Measurements from ENCODE around the gene ARNT2. TPM values are rescaled to one million over a fixed set of nuclear protein-coding genes. Genes with fewer than 3 reads are reported as not detected.

The ARNT2 gene
- total RNA-seq, 1 experiment from 2014 or later: 7.0 TPM

DNA sequence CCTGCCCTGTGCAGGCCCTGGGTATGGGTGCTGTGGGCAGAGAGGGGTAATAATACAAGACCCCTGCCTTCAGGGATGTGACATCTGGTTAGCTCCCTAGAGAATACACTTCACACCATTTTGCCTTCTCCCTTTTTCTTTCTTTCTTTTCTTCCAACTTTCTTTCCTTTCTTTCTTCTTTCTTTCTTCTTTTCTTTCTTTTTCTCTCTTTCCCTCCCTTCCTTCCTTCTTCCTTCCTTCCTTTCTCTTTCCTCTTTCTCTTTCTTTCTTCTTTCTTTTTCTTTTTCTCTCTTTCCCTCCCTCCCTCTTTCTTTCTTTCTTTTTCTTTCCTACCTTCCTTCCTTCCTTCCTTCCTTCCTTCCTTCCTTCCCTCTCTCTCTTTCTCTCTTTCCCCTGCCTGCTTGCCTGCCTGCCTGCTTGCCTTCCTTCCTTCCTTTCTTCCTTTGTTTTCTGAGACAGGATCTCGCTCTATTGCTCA lies 222.5 kb downstream of the ARNT2 start:
- H3K27ac Mint-ChIP-seq: no peak overlapping the region
- H3K9me3 Mint-ChIP-seq: peaks cover 23% of the 10 kb centered on the region
- TF ChIP-seq, protein P1, sequence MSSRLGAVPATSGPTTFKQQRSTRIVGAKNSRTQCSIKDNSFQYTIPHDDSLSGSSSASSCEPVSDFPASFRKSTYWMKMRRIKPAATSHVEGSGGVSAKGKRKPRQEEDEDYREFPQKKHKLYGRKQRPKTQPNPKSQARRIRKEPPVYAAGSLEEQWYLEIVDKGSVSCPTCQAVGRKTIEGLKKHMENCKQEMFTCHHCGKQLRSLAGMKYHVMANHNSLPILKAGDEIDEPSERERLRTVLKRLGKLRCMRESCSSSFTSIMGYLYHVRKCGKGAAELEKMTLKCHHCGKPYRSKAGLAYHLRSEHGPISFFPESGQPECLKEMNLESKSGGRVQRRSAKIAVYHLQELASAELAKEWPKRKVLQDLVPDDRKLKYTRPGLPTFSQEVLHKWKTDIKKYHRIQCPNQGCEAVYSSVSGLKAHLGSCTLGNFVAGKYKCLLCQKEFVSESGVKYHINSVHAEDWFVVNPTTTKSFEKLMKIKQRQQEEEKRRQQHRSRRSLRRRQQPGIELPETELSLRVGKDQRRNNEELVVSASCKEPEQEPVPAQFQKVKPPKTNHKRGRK (CRISPR knock-in tag; IDR thresholded peaks at IDR 0.05; ENCODE audit: borderline replicate concordance): peak; percentile 20; the same call in 1 of the 2 replicates
- no peak for TF ChIP-seq TCF7 (CRISPR knock-in tag; IDR thresholded peaks at IDR 0.05; ENCODE audit: low read depth)
- TF ChIP-seq, protein P2, sequence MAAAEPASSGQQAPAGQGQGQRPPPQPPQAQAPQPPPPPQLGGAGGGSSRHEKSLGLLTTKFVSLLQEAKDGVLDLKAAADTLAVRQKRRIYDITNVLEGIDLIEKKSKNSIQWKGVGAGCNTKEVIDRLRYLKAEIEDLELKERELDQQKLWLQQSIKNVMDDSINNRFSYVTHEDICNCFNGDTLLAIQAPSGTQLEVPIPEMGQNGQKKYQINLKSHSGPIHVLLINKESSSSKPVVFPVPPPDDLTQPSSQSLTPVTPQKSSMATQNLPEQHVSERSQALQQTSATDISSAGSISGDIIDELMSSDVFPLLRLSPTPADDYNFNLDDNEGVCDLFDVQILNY (CRISPR knock-in tag; IDR thresholded peaks at IDR 0.05): no peak
- TF ChIP-seq NFYB (CRISPR knock-in tag; conservative IDR thresholded peaks at IDR 0.05; ENCODE audit: low read depth): no peak
- ChIA-PET CTCF (no interaction called here), POLR2A (no interaction called here)
- H3K36me3 Mint-ChIP-seq: no peaks in the 10 kb centered on the region
- no peaks in the 10 kb centered on the region for H3K27me3 Mint-ChIP-seq (ENCODE audit: low read depth)
- ATAC-seq (no peak), DNase-seq (ENCODE audit: low spot score) (no peak)
- no peaks in the 10 kb centered on the region for H3K4me1 Mint-ChIP-seq
- no peak overlapping the region for H3K4me3 Mint-ChIP-seq

DNA sequence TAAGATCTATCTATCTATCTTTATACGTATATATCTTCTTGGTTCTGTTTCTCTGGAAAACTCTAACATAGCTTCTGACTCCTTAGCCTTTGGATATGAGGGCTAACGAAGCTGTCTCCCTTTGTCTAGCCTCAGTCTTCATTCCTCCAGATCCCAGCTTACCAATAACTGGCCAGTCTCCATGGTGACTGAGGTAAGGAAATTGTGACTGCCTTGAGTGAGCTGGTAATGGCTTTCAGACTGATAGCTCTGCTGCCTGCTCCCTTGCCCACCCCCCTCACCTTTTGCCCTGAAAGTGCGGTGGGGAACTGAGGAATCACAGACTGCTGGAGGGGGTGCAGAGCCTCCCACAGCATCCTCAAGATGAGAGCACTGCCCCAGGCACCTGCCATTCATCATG lies 225.2 kb downstream of the ARNT2 start:
- no peaks in the 10 kb centered on the region for H3K27me3 Mint-ChIP-seq (ENCODE audit: low read depth)
- POLR2A ChIA-PET: no interaction called here
- CTCF ChIA-PET: interaction anchor here (0.7 to 2.0 kb wide), 4 partner anchors 31 to 148 kb away, joined by 3 to 6 read pairs (median 4); no protein-coding TSS in a partner anchor
- H3K27ac Mint-ChIP-seq: no peak overlapping the region
- H3K9me3 Mint-ChIP-seq: peaks cover 7% of the 10 kb centered on the region
- H3K4me3 Mint-ChIP-seq: no peak overlapping the region
- no peaks in the 10 kb centered on the region for H3K36me3 Mint-ChIP-seq
- no peak for DNase-seq (ENCODE audit: low spot score)
- no peak for ATAC-seq
- TF ChIP-seq ZNF138 (CRISPR knock-in tag; conservative IDR thresholded peaks at IDR 0.05) (no peak), GABPB1 (CRISPR knock-in tag; IDR thresholded peaks at IDR 0.05) (no peak), NFYB (CRISPR knock-in tag; conservative IDR thresholded peaks at IDR 0.05; ENCODE audit: low read depth) (no peak), EMX1 (CRISPR knock-in tag; IDR thresholded peaks at IDR 0.05) (no peak), ATF1 (CRISPR knock-in tag; IDR thresholded peaks at IDR 0.05) (no peak), GTF2I (CRISPR knock-in tag; conservative IDR thresholded peaks at IDR 0.05) (no peak), ZNF219 (CRISPR knock-in tag; IDR thresholded peaks at IDR 0.05; ENCODE audit: borderline replicate concordance) (no peak), ZNF263 (CRISPR knock-in tag; IDR thresholded peaks at IDR 0.05; ENCODE audit: low read depth) (no peak), MXD4 (CRISPR knock-in tag; IDR thresholded peaks at IDR 0.05; ENCODE audit: borderline replicate concordance) (no peak), ZNF232 (CRISPR knock-in tag; IDR thresholded peaks at IDR 0.05) (no peak), OVOL2 (CRISPR knock-in tag; IDR thresholded peaks at IDR 0.05; ENCODE audit: borderline replicate concordance) (no peak), ZNF423 (CRISPR knock-in tag; IDR thresholded peaks at IDR 0.05) (no peak), ZBTB21 (CRISPR knock-in tag; IDR thresholded peaks at IDR 0.05; ENCODE audit: borderline replicate concordance) (no peak)
- TF ChIP-seq, protein P3, sequence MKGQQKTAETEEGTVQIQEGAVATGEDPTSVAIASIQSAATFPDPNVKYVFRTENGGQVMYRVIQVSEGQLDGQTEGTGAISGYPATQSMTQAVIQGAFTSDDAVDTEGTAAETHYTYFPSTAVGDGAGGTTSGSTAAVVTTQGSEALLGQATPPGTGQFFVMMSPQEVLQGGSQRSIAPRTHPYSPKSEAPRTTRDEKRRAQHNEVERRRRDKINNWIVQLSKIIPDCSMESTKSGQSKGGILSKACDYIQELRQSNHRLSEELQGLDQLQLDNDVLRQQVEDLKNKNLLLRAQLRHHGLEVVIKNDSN (CRISPR knock-in tag; IDR thresholded peaks at IDR 0.05): no peak
- TF ChIP-seq, protein P4, sequence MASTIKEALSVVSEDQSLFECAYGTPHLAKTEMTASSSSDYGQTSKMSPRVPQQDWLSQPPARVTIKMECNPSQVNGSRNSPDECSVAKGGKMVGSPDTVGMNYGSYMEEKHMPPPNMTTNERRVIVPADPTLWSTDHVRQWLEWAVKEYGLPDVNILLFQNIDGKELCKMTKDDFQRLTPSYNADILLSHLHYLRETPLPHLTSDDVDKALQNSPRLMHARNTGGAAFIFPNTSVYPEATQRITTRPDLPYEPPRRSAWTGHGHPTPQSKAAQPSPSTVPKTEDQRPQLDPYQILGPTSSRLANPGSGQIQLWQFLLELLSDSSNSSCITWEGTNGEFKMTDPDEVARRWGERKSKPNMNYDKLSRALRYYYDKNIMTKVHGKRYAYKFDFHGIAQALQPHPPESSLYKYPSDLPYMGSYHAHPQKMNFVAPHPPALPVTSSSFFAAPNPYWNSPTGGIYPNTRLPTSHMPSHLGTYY (CRISPR knock-in tag; IDR thresholded peaks at IDR 0.05): no peak
- TF ChIP-seq, protein P5, sequence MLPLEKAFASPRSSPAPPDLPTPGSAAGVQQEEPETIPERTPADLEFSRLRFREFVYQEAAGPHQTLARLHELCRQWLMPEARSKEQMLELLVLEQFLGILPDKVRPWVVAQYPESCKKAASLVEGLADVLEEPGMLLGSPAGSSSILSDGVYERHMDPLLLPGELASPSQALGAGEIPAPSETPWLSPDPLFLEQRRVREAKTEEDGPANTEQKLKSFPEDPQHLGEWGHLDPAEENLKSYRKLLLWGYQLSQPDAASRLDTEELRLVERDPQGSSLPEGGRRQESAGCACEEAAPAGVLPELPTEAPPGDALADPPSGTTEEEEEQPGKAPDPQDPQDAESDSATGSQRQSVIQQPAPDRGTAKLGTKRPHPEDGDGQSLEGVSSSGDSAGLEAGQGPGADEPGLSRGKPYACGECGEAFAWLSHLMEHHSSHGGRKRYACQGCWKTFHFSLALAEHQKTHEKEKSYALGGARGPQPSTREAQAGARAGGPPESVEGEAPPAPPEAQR (CRISPR knock-in tag; IDR thresholded peaks at IDR 0.05): no peak
- TF ChIP-seq, protein P6, sequence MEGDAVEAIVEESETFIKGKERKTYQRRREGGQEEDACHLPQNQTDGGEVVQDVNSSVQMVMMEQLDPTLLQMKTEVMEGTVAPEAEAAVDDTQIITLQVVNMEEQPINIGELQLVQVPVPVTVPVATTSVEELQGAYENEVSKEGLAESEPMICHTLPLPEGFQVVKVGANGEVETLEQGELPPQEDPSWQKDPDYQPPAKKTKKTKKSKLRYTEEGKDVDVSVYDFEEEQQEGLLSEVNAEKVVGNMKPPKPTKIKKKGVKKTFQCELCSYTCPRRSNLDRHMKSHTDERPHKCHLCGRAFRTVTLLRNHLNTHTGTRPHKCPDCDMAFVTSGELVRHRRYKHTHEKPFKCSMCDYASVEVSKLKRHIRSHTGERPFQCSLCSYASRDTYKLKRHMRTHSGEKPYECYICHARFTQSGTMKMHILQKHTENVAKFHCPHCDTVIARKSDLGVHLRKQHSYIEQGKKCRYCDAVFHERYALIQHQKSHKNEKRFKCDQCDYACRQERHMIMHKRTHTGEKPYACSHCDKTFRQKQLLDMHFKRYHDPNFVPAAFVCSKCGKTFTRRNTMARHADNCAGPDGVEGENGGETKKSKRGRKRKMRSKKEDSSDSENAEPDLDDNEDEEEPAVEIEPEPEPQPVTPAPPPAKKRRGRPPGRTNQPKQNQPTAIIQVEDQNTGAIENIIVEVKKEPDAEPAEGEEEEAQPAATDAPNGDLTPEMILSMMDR (IDR thresholded peaks at IDR 0.05): no peak
- H3K4me1 Mint-ChIP-seq: no peaks in the 10 kb centered on the region
